Fibroblast of skin of left biceps (primary cell): ENCODE results near the gene NUDT7.

ENCODE experiments used
- DNase-seq, 2 experiments: peaks; one replicate each; pipeline ENCODE4 v3.0.0-alpha.2; 2013; ENCODE audit warnings: low read depth in 2 of 2

NUDT7 gene

DNA sequence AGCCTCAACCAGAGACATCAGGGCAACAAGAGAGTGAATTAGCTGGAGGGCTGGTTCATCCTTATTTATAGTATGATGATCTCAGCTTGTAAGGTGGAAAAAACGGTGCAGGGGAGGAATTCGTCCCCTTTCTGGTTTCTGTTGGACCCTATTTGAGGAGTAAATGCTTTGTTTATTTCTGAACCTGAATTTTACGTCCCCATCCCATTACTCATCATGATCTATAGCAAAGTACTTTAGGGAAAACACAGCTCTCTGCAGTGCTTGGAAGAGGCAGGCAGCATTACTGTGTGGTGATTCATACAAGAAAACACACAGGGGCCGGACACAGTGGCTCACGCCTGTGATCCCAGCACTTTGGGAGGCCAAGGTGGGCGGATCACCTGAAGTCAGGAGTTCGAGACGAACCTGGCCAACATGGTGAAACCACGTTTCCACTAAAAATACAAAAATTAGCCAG is 58.1 kb downstream of the NUDT7 start:
- DNase-seq = peak; percentile 79 to 82

DNA sequence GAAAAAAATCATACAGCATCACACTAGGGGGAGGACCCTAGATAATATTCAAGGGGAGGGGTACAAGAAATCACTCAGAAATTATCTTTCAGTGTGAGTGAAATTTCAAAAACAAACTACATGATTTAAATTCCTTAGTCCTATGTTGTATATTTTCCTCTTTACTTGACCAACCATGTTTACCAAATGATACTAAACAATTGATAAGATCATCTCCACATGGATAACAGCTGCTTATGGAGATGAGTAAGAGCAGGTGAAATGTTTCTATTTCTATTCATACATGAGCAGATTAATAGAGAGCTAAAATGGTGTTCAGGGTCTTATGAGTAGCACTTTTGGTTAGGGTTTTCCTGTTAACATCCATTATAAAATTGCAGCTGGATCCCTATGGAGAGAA is 58.8 kb downstream of the NUDT7 start:
- no peak for DNase-seq

DNA sequence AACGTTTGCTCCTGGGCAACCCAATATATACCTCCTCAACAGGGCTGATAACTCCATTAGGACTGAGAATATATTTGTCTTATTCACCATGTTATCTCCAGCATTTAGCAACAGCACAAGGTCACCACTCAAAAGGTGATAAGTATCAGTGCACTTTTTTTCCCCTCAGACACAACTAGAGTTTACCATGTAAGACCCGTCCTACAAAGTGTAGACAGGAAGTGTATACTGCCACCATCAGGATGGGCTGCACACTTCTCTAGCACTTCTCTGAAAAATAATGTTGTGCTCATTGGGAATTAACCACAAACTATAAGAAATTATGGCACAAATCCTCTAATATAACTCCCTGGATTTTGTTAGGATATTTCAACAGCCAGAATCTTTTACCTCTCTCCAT is 60.4 kb downstream of the NUDT7 start:
- no peak for DNase-seq

GRCh38 chr16:77784441-77785372 is 62.4 kb downstream of the NUDT7 start:
- no peak for DNase-seq

- DNase-seq = no peak
Measured at GRCh38 chr16:77785373-77785764, 63.1 kb downstream of the NUDT7 start.

- no peak for DNase-seq
Measured at GRCh38 chr16:77786186-77786847, 64.0 kb downstream of the NUDT7 start.

- DNase-seq = no peak
Measured at GRCh38 chr16:77787452-77787851, 65.1 kb downstream of the NUDT7 start.

- peak in 1 of 2 experiments; percentile 25 for DNase-seq
Measured at GRCh38 chr16:77788181-77789084, 66.1 kb downstream of the NUDT7 start, which contains the start of gene VAT1L. Gene VAT1L (plus strand): TSS chr16:77788564. CDS start chr16:77788683, 119 bp downstream.

DNA sequence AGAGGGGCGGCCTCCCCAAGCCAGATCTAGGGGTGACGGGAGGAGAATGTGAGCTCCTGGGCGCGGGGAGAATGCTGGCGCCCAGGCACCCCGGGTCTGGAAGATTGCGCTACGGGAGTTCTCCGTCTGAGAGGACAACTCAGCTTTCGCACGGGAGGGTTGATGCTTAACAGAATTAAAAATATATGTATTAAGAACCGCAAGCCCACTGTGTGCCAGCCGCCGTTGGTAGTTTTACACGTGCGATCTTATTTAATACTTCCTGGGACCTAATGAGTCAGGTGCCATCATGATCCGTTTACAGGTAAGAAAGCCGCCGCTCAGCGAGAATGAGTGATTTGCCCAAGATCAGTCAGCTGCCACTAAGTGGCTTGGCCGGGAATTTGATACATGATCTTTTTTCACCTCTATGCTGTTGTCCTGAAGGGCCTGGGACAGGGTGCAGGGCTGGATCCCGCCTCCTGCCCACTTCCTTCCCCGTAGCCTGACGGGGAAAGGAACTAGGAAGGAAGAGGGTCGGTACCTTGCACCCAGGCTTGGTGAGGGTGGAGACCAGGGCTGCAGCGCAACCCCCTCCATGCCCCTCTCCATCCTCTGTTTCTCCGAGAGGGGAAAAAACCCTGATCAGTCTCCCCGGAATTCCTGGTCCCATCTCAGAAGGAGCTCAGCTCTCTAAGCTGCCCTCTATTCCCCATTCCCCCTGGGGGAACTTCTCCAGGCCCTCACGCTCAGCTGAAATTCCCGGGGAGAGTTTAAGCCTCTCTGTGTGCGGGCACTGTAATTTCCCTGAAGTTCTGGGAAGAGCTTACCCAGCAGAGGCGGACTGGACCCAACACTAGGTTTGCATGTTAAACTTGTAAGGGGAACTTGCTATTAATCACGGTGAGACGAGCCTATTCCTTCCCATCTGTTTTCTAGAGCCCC is 67.0 kb downstream of the NUDT7 start:
- DNase-seq = no peak

GRCh38 chr16:77790009-77790372 is 67.7 kb downstream of the NUDT7 start:
- no peak for DNase-seq

DNA sequence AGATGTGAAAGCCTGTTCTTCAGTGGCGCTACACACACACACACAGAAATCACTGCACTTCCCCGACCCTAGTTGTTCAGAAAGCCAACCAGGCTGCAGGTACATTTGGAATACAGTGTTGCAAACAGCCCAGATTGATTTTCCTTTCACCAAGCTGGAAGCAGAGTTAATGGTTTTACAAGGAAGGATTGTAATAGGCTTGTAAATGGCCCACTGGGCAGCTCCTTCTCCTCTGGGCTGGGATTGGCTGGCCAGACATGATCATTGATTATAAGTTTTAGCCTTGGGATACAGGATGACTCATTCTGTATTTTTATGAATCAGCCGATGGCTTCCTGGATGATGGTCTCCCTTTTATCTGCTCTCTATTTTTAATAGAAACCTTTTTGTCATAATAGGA is 68.6 kb downstream of the NUDT7 start:
- no peak for DNase-seq
